GM10266 (cell line): ENCODE results near the gene PRR11.
"Not testable (repeated sequence)": the region's sequence is repeated elsewhere in the genome, so short reads cannot be mapped to it uniquely, and the experiment has no call there.

Experiments
- DNase-seq: peaks from one replicate; pipeline ENCODE4 v3.0.0; 2012; ENCODE audit errors: extremely low spot score
- CTCF ChIP-seq: IDR thresholded peaks from 2 replicates; pipeline ENCODE4 v1.5.1; 2012; ENCODE audit warnings: mild to moderate bottlenecking, low read depth; ENCODE audit not compliant: control insufficient read depth, insufficient read depth; ENCODE audit errors: missing control alignments

Gene PRR11

GRCh38 chr17:59172436-59173004, 17.0 kb downstream of the PRR11 start:
- TF ChIP-seq CTCF: no peak
- DNase-seq: no peak

- DNase-seq: no peak
- TF ChIP-seq CTCF: no peak
Measured at GRCh38 chr17:59174671-59175070, 19.1 kb downstream of the PRR11 start.

- TF ChIP-seq CTCF: no peak
- DNase-seq: no peak
Measured at GRCh38 chr17:59175076-59175475, 19.5 kb downstream of the PRR11 start.

GRCh38 chr17:59178266-59178985, 22.9 kb downstream of the PRR11 start:
- no peak for TF ChIP-seq CTCF
- no peak for DNase-seq

GRCh38 chr17:59179601-59180000, 24.1 kb downstream of the PRR11 start:
- not testable (repeated sequence) for DNase-seq

GRCh38 chr17:59180626-59181025, 25.1 kb downstream of the PRR11 start:
- DNase-seq: no peak
- no peak for TF ChIP-seq CTCF

- DNase-seq: no peak
- TF ChIP-seq CTCF: no peak
Measured at GRCh38 chr17:59181481-59181880, 25.9 kb downstream of the PRR11 start.
